ENCODE measurements around the gene IMP3. TPM values are rescaled to one million over a fixed set of nuclear protein-coding genes. Genes with fewer than 3 reads are reported as not detected.

The IMP3 gene
- total RNA-seq, 2 donors from 2014 or later, result 66.5 to 93.8 TPM

DNA sequence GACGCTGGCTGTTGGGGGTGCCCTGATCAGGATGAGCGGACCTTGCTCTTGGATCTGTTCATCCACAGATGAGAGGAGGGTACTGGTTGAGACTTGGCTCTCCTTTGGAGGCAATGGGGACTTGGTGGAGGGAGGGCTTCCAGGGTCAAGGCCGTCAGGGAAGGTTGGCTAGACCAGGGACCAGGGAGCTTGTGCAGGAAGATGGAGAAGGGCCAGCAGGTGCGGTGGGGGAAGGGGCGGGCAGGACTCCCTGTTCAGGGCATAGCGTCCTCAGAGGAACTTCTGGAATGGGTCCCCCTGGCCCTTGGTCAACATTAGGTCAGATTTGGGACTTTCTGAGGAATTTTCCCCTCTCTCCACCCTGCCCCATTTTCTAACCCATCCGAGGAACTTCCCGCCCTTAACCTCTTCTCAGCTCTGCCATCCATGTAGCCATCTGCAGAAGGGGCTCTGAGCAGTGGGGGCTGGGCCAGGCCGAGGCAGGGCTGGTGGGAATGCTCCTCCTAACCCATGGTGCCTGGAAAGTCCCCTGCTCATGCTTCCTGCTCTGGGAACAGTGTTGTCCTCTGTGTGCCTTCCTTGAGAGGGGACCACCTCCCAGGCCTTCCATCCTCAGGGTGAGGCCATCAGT, 19.2 kb upstream of the IMP3 start:
- ATAC-seq (no peak), DNase-seq (ENCODE audit: low spot score in 2 of 2) (no peak)
- Mint-ChIP-seq H3K36me3 (no peaks in the 10 kb centered on the region), H3K9me3 (no peaks in the 10 kb centered on the region), H3K27ac (no peak overlapping the region)

DNA sequence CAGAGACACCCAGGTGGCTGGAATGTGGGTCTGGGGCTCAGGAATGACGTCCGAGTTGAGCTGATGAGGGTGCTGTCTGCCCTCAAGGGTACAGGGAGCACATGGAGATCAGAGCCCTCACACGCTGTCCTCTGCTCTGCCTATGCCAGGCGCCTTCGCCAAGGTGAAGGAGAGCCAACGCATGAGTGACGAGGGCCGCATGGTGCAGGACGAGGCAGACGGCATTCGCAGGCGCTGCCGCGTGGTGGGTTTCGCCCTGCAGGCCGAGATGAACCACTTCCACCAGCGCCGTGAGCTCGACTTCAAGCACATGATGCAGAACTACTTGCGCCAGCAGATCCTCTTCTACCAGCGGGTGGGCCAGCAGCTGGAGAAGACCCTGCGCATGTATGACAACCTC, 16.8 kb upstream of the IMP3 start:
- Mint-ChIP-seq H3K36me3 (no peaks in the 10 kb centered on the region), H3K27ac (no peak overlapping the region), H3K9me3 (no peaks in the 10 kb centered on the region)
- ATAC-seq (no peak), DNase-seq (ENCODE audit: low spot score in 2 of 2) (no peak)

DNA sequence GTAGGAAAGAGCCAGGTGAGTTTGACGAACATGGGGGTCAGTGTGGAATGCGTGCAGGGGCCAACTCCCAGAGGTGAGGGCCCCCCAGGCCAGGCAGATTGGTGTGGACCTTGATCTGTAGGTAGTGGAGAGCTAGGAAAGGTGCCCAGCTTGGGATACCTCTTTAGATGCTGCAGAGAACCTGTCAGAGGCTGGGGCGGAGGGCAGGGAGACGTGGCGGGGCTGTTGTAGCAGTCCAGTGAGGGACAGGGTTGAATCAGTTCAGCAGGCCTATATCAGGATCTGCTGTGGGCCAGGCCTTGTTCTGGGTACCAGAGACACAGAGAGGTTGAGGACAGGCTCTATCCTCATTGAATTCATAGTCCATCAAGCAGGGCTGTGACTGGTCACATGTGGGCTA, 16.3 kb upstream of the IMP3 start:
- Mint-ChIP-seq H3K27ac (peak overlapping the region in 1 of 2 donors; percentile 66), H3K36me3 (no peaks in the 10 kb centered on the region)
- ATAC-seq, result no peak

DNA sequence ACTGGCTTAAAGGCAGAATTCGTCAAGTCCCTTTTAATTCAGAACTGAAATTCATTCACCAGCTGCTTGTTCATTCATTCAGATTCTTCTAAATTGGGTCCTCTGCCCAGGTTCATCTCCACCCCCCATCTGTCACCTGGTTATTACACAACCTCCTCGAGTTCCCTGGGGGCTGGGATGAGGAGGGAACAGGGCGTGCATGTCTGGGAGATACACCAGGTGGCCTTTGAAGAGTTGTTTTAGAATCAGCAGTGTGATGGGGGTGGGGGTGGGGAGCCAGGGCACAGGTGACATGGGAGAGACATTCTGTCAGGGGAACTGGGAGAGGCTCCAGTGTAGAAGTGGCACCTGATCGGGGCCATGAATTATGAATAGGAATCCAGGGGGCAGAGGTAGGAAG, 15.9 kb upstream of the IMP3 start:
- DNase-seq (ENCODE audit: low spot score in 2 of 2), result no peak
- no peaks in the 10 kb centered on the region for H3K9me3 Mint-ChIP-seq
- no peak for ATAC-seq
- no peak overlapping the region for H3K27ac Mint-ChIP-seq
- no peaks in the 10 kb centered on the region for H3K36me3 Mint-ChIP-seq

More for the DNA sequence above, 16.3 kb upstream of the IMP3 start:
- H3K9me3 Mint-ChIP-seq, result no peaks in the 10 kb centered on the region
- DNase-seq (ENCODE audit: low spot score in 2 of 2), result no peak

DNA sequence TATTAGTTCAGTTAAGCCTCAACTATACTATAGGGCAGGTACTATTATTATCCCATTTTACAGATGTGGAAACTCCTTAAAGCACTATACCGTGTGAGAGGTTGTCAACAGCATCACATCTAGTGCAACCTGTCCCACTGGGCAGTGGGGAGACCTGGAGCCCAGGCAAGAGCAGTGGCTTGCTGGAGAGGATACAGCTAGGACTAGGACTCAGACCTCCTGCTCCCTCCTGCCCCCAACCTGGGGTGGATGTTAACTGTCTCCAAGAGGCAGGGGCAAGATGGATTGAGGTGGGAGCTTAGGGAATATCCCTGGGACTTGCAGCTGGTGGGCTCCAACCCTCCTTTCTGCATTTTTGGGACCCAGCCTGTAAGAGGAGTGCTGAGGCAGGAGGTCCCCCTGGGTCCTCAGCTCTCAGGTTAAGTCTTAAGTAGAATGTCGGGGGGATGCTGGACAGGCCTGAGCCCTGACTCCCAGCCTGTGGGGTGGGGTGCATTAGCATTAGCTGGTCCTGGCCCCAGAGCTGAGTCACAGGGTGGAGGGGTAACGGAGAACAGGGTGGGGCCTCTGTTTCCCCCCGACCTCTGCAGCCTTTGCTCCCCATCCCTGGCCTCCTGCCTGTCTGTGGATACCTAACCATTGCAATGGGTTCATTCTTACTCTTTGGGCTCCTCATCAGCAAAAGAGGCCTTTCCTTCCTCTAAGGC, 14.3 kb upstream of the IMP3 start:
- H3K9me3 Mint-ChIP-seq, result no peaks in the 10 kb centered on the region
- H3K36me3 Mint-ChIP-seq, result no peaks in the 10 kb centered on the region
- ATAC-seq (no peak), DNase-seq (ENCODE audit: low spot score in 2 of 2) (no peak)
- no peak overlapping the region for H3K27ac Mint-ChIP-seq

DNA sequence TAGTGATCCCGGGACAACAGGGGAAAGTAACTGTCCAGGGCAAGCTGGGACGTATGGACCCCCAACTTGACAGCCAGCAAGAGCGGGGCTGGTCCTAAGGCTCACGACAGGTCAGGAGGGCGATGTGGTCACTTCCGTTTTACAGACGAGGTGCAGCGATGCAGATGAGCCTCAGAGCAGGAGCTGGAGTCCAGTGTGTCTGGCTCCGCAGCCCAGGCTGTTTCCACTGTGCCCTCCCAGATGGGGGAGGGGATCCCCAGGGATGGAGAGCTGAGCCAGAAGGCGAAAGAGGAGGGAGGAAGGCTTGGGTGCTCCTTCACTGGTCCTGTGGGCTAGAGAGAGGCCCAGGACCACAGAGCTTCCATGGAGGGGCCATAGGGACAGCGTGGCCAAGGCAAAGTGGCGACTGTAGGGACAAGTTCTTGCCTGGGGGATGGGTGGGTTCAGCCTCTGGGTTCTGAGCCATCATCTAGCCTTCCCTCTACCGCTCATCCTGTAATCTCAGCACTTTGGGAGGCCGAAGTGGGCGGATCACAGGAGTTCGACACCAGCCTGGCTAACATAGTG, 13.4 kb upstream of the IMP3 start:
- no peaks in the 10 kb centered on the region for H3K36me3 Mint-ChIP-seq
- no peak for DNase-seq (ENCODE audit: low spot score in 2 of 2)
- peak overlapping the region in 1 of 2 donors; percentile 19 for H3K27ac Mint-ChIP-seq
- no peak for ATAC-seq
- H3K9me3 Mint-ChIP-seq, result no peaks in the 10 kb centered on the region

DNA sequence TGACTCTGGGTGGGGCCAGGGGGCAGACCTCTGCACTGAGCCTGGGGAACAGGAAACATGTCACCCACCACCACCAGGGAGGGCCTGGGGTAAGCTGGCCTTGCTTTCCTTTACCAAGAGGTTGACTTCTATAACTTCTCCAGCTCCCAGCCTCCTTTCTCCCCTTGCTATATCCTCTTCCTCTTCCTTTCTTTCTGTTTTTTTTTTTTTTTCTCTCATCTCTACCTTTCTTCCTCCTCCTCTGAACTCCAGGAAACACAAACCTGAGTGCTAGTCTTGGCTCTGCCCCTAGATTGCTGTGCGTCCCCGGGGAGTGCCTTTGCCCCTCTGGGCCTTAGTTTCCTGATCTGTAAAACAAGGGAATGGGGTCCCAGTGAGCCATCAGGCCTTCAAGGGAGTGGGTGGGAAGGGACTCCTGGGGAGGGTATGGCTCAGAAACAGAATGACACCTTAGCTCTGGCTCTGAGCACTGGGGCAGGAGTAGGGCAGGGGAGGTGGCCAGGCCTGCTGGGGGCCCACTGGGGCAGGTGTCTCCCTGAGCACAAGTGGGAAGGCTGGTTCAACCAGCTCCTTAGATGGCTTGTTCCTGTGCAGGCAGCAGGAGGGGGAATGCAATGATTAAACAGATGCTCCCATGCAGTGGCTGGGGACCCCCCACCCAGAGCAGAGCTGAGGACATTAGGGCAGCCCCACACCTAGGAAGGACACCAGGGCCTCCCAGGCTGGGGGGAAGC, 12.0 kb upstream of the IMP3 start:
- peak overlapping the region; percentile 28 to 77 for H3K27ac Mint-ChIP-seq
- no peaks in the 10 kb centered on the region for H3K36me3 Mint-ChIP-seq
- DNase-seq (ENCODE audit: low spot score in 2 of 2), result no peak
- no peaks in the 10 kb centered on the region for H3K9me3 Mint-ChIP-seq
- ATAC-seq, result peak in 1 of 2 donors; percentile 17

DNA sequence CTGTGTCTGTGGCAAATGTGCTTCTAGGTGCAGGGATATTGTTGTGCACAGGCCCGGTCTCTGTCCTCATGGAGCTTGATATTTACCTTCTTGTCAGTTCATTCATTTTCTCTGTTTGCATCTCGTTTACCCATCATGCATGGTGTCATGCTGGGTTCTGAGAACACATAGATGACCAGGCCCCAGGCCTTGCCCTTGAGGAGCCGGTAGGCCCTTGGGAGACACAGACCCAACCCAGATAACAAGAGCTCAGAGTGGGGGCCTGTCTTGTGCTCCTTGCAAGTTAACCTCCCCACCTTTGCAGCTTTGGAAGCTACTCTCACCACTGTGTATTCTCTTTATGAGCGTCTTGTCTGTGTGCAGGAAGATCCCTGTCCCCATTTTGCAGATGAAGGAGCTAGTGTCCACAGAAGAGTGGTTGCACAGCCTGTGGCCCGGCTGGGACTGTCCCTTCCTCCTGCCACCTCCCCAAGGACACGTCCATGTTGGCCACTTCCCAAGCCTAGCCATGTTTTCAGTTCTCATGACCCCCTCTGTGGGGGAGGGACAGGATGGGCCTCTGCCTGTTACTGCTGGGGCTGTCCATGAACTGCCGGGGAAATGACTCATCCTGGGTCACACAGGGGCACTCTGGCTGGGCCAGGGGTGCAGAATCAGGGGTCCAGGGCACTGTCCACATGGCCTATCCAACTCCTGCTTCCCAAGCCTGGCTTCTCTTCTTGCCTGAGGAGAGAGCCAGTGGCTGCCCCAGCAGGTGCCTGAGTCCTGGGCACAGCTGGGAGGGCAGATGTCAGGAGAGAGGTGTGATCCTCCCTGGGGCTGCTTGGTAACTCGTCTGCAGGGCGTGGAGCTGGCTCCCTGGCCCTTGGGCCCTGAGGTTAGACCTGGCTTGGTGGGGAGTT, 11.1 kb upstream of the IMP3 start:
- Mint-ChIP-seq H3K36me3 (no peaks in the 10 kb centered on the region), H3K9me3 (no peaks in the 10 kb centered on the region), H3K27ac (peak overlapping the region; percentile 68 to 89)
- ATAC-seq (peak in 1 of 2 donors; percentile 48), DNase-seq (ENCODE audit: low spot score in 2 of 2) (no peak)

DNA sequence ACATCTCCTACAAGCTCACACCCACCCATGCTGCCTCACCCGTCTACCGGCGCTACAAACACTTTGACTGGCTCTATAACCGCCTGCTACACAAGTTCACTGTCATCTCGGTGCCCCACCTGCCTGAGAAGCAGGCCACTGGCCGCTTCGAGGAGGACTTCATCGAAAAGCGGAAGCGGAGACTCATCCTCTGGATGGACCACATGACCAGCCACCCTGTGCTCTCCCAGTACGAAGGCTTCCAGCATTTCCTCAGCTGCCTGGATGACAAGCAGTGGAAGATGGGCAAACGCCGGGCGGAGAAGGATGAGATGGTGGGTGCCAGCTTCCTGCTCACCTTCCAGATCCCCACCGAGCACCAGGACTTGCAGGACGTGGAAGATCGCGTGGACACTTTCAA, 9.8 kb upstream of the IMP3 start:
- H3K36me3 Mint-ChIP-seq, result no peaks in the 10 kb centered on the region
- H3K27ac Mint-ChIP-seq, result no peak overlapping the region
- DNase-seq (ENCODE audit: low spot score in 2 of 2) (no peak), ATAC-seq (no peak)
- no peaks in the 10 kb centered on the region for H3K9me3 Mint-ChIP-seq

DNA sequence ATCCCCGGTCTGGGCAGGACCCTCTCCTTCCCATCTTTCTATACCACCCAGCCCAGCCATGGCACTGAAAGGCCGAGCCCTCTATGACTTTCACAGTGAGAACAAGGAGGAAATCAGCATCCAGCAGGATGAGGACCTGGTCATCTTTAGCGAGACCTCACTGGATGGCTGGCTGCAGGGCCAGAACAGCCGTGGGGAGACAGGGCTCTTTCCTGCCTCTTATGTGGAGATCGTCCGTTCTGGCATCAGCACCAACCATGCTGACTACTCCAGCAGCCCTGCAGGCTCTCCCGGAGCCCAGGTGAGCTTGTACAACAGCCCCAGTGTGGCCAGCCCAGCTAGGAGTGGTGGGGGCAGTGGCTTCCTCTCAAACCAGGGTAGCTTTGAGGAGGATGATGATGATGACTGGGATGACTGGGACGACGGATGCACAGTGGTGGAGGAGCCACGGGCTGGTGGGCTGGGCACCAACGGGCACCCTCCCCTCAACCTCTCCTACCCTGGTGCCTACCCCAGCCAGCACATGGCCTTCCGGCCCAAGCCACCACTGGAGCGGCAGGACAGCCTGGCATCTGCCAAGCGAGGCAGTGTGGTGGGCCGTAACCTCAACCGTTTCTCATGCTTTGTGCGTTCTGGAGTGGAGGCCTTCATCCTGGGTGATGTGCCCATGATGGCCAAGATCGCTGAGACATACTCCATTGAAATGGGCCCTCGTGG, 9.2 kb upstream of the IMP3 start:
- ATAC-seq, result no peak
- Mint-ChIP-seq H3K27ac (no peak overlapping the region), H3K36me3 (no peaks in the 10 kb centered on the region), H3K9me3 (no peaks in the 10 kb centered on the region)
- DNase-seq (ENCODE audit: low spot score in 2 of 2), result no peak

DNA sequence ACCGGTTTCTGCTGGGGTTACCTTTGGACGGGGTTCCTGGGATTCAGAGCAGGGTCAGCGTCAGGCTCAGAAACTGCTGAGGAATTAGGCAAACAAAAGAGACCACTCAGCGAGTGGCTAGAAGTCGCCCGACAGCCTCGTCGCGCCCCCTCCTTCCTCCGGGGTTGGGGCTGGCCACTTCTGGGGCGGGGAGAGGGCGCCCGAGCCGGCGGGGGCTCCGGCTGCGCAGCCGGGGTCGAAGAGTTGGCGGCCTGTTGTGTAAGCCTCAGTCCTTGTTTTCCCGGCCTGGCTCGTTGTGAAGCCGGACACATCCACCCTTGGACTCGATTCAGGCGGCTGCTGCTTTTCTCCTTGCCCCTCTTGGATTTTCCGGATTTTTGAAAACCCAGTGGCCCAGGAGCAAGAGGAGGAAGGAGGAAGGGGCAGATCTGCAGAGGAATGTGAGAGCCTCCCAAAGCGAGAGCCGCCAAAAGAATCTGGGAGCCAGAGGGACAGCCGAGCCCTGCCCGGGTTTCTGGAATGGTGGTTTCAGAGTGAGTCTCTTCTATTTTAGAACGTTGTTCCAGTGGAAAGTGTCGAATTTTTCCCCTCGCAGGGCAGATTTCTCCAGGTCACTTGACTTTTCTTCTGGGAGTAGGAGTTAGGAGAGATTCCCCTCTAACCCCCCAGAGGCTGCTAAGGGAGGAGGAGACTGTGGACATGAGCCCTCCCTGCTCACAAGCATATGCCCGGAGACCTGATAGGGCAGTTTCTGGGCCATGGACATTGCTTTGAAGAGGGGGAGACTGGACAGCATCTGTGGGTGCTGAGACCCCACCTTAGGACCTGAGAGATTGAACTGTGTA, 8.4 kb upstream of the IMP3 start:
- peak in 1 of 2 donors; percentile 10 for ATAC-seq
- no peak for DNase-seq (ENCODE audit: low spot score in 2 of 2)
- Mint-ChIP-seq H3K9me3 (no peaks in the 10 kb centered on the region), H3K36me3 (no peaks in the 10 kb centered on the region), H3K27ac (peak overlapping the region; percentile 36 to 82)

DNA sequence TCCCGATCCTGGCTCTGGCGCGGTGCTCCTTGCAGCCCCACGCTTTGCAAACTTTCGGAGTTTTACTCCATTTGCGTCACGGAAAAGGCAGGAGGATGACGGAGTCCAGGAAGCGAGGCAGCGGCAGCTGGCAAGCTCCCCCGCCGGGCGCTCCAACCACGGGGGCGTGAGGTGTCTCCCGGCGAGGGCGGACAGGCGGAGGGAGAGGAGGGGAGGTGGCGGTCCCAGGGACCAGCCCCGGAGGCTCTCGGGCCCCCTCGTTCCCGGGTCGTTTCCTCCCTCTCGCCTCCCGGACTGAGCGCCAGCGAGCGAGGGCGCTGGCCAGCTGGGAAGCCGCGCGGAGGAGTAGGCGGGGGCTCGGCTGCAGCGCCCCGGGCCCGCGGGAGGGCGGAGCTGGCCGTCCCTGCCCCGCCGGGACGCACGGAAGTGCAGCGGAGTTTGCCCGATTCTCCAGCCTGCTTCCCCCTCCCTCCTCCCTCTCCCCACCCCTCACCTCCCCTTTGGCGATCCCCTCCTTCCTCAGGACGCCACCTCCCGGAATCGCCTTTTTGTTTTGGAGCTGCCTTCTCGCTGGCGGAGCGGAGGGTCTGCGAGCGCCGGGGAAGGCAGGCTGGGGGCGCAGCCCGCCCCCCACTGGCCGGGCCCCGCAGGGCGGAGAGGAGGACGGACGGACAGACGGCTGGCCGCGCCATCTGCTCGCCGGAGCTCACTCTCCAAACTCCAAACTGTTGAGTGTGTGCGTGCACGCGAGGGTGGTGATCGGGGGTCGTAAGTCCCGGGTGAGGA, 7.5 kb upstream of the IMP3 start, which contains the start of gene SNX33:
Gene SNX33, plus strand, starts transcription at position 543 of the 786 bp plus-strand sequence. CDS start 1,191 bp downstream, outside the sequence.
- ATAC-seq (peak; percentile 75 to 80), DNase-seq (ENCODE audit: low spot score in 2 of 2) (peak; percentile 56 to 79)
- H3K9me3 Mint-ChIP-seq, result no peaks in the 10 kb centered on the region
- H3K27ac Mint-ChIP-seq, result peak within 1 kb of the TSS; percentile 36 to 82
- H3K36me3 Mint-ChIP-seq, result no peaks in the 10 kb centered on the region

DNA sequence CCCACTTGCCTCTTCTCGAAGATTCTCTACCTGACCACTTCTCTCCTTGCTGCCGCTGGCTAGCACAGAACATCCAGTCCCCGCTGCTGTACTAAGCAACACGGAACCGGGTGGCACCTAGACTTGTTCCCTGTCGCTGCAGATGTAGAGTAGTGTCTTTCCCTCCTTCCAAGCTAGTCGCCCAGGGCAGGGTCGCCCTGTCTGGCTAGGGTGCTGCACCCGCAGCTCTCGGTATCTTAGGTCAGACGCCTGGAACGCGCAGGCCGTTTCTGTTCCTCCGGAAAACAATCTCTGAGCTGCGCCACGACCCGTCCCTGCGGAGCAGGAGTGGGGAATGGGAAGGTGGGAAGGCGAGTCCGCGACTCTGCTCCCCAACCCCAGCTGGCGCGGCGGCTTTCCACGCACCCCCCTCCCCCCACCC, 6.9 kb upstream of the IMP3 start:
- peak overlapping the region in 1 of 2 donors; percentile 82 for H3K27ac Mint-ChIP-seq
- H3K9me3 Mint-ChIP-seq, result no peaks in the 10 kb centered on the region
- DNase-seq (ENCODE audit: low spot score in 2 of 2) (no peak), ATAC-seq (peak; percentile 6 to 29)
- no peaks in the 10 kb centered on the region for H3K36me3 Mint-ChIP-seq
